GM10266 (cell line): Measurements from ENCODE around the gene FKBP1C.
"Not testable (repeated sequence)": the region's sequence is repeated elsewhere in the genome, so short reads cannot be mapped to it uniquely, and the experiment has no call there.

ENCODE experiments used
- DNase-seq: peaks from one replicate; pipeline ENCODE4 v3.0.0; 2012; ENCODE audit errors: extremely low spot score
- CTCF ChIP-seq: IDR thresholded peaks from 2 replicates; pipeline ENCODE4 v1.5.1; 2012; ENCODE audit warnings: mild to moderate bottlenecking, low read depth; ENCODE audit not compliant: control insufficient read depth, insufficient read depth; ENCODE audit errors: missing control alignments

Gene FKBP1C

GRCh38 chr6:63197741-63198140, 13.5 kb upstream of the FKBP1C start:
- TF ChIP-seq CTCF = no peak
- DNase-seq = no peak

- no peak for TF ChIP-seq CTCF
- DNase-seq = no peak
Observed at GRCh38 chr6:63213325-63213724, 2.1 kb downstream of the FKBP1C start.

GRCh38 chr6:63214816-63215215, 3.5 kb downstream of the FKBP1C start:
- TF ChIP-seq CTCF = no peak
- DNase-seq = no peak

GRCh38 chr6:63224179-63224578, 12.9 kb downstream of the FKBP1C start:
- DNase-seq = no peak
- TF ChIP-seq CTCF = no peak

GRCh38 chr6:63225987-63226386, 14.7 kb downstream of the FKBP1C start:
- DNase-seq = not testable (repeated sequence)

GRCh38 chr6:63227928-63228894, 16.9 kb downstream of the FKBP1C start:
- not testable (repeated sequence) for DNase-seq

GRCh38 chr6:63230027-63230426, 18.8 kb downstream of the FKBP1C start:
- DNase-seq = not testable (repeated sequence)

- not testable (repeated sequence) for DNase-seq
Observed at GRCh38 chr6:63230511-63230910, 19.2 kb downstream of the FKBP1C start.

- no peak for TF ChIP-seq CTCF
- DNase-seq = no peak
Observed at GRCh38 chr6:63236398-63236817, 25.1 kb downstream of the FKBP1C start.

GRCh38 chr6:63245420-63245819, 34.2 kb downstream of the FKBP1C start:
- no peak for DNase-seq
- TF ChIP-seq CTCF = no peak
